PC-9 (cell line): ENCODE data around the gene COA3.

Source experiments
- CTCF ChIP-seq: fragments of 200-600 bp; sonication (generic); conservative IDR thresholded peaks from 2 replicates; pipeline ENCODE4 v1.6.1; 2017; ENCODE audit warnings: mixed run types, antibody characterized with exemption, mild to moderate bottlenecking, moderate library complexity
- EZH2 ChIP-seq: fragments of 200-600 bp; sonication (generic); IDR thresholded peaks from 2 replicates; pipeline ENCODE4 v1.8.0; 2017; ENCODE audit warnings: antibody characterized with exemption, low read depth

- TF ChIP-seq CTCF: no peak
- no peak for TF ChIP-seq EZH2
These were observed 6.6 kb downstream of the COA3 start for GRCh38 chr17:42791948-42792347.
